ENCODE measurements around the gene MAP2K5.

MAP2K5 gene

DNA sequence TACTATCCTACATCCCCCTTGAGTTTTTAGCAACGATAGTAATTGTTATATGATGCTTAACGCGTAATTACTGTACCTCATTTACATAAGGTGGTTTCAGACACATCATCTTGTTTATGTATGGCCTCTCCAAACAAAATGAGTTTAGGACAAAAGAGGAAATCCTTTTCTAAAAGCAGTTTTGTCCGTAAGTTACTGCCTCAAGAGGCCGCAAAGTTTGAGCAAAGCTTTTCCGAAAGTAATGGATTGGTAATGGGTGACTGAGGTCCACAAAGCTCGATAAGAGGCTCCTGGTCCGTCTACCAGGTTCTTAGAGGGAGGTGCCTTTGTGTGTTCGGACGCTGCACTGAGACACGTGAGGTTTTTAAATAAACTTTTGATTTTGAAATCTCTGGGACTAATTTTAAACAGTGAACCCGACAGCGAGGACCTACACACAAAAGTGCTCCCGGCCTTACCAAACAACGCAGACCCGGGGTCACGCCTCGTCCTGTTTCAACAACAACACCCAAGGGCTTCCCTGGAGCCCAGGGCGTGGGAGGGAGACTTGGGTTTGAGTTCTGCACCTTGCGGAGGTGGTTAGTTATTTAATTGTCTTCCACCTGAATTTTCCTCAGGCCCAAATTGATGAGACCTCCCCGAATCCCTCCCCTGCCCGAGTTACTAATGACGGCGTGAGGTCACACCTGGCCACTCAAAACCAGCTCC, 22.0 kb upstream of the MAP2K5 start:
- no peak for TF ChIP-seq FOXM1 (IDR thresholded peaks at IDR 0.05; ENCODE audit: borderline replicate concordance, low read depth)
- TF ChIP-seq EGR1 (IDR thresholded peaks at IDR 0.05), result peak; percentile 60; the same call in 1 of the 2 replicates

DNA sequence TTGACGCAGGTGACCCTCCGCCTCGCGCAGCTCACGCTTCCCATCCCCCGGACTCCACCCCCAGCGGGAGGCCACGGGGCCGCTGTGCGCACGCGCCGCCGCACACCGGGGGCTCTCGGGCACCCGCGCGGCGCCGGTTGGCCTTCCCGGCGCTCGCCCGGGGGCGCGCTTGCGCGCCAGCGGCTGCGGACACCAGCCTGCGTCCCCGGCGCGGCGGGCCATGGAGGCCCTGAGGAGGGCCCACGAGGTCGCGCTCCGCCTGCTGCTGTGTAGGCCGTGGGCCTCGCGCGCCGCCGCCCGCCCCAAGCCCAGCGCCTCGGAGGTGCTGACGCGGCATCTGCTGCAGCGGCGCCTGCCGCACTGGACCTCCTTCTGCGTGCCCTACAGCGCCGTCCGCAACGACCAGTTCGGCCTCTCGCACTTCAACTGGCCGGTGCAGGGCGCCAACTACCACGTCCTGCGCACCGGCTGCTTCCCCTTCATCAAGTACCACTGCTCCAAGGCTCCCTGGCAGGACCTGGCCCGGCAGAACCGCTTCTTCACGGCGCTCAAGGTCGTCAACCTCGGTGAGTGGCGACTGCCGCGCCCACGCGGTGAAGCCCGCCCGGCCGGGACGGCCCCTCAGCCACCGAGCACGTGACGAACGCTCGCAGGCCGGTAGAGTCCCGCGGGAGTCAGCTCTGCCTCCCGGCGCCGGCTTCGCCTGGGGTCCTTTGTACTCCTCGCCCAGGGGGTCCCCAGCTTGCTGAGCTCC, 21.3 kb upstream of the MAP2K5 start, which contains the start of gene C15orf61:
C15orf61 (plus strand) TSS at position 103 of the 754 bp plus-strand sequence; CDS start at position 221, 118 bp downstream.
- TF ChIP-seq EP300 (IDR thresholded peaks at IDR 0.05; ENCODE audit: borderline replicate concordance) (0 out of 2 replicates have a peak, but pooled peaks have one; percentile 3), FOXM1 (IDR thresholded peaks at IDR 0.05; ENCODE audit: borderline replicate concordance, low read depth) (no peak), NFIC (IDR thresholded peaks at IDR 0.05) (no peak; the same call in 1 of the 2 replicates), RAD21 (IDR thresholded peaks at IDR 0.05; ENCODE audit: low read depth) (no peak), CREB1 (IDR thresholded peaks at IDR 0.05; ENCODE audit: low read depth) (no peak), EGR1 (IDR thresholded peaks at IDR 0.05) (no peak; the same call in none of the 2 replicates), ZBTB7A (IDR thresholded peaks at IDR 0.05; ENCODE audit: low read depth) (no peak; the same call in 1 of the 2 replicates), YY1 (IDR thresholded peaks at IDR 0.05; ENCODE audit: low read depth) (peak; percentile 60), CEBPB (IDR thresholded peaks at IDR 0.05) (no peak), USF1 (IDR thresholded peaks at IDR 0.05) (peak; percentile 92), TCF12 (IDR thresholded peaks at IDR 0.05; ENCODE audit: low read depth) (peak; percentile 61; the same call in 1 of the 2 replicates), MAX (IDR thresholded peaks at IDR 0.05) (peak; percentile 98), REST (IDR thresholded peaks at IDR 0.05; ENCODE audit: low read depth) (no peak), TAF1 (IDR thresholded peaks at IDR 0.05; ENCODE audit: low read depth) (peak; percentile 36; the same call in 1 of the 2 replicates), TEAD4 (IDR thresholded peaks at IDR 0.05) (no peak)

DNA sequence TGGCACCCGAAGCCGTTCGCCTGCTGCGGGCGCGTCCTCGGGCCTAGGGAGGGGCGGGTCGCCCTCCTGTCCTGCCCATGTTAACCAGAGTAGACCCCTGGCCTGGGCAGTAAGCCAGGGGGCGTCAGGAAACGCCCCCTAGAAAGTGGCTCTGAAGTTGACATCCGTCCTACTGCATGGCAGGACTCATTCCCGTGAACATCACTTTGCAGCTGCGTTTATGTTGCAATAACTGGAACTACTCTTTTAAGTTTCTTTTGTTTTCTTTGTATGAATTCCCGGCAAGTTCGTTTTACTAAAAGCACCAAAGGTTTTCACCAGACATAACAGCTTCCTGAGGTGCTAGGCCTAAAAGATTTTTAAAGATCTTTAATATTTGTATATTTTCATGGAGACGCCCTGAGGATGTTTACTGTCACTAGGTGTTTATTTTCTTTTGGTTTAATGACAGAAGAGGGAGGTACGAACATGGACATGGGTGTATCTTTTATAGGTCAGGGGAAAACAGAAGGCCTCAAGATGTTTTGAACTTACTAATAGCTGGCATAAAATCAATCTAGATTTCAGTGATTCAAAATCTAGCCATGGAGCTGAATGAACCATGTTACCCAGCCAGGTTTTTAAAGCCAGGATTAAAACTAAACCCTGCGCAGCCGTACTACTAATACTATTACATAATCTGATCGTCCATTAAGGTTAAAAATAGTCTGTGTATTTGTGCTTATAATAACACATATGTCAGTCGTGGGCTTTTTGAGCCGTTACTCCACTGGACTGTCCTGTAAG, 20.5 kb upstream of the MAP2K5 start:
- TF ChIP-seq ZBTB7A (IDR thresholded peaks at IDR 0.05; ENCODE audit: low read depth) (peak; percentile 93), CEBPB (IDR thresholded peaks at IDR 0.05) (peak; percentile 69; the same call in 1 of the 2 replicates), TAF1 (IDR thresholded peaks at IDR 0.05; ENCODE audit: low read depth) (no peak), EGR1 (IDR thresholded peaks at IDR 0.05) (no peak)

DNA sequence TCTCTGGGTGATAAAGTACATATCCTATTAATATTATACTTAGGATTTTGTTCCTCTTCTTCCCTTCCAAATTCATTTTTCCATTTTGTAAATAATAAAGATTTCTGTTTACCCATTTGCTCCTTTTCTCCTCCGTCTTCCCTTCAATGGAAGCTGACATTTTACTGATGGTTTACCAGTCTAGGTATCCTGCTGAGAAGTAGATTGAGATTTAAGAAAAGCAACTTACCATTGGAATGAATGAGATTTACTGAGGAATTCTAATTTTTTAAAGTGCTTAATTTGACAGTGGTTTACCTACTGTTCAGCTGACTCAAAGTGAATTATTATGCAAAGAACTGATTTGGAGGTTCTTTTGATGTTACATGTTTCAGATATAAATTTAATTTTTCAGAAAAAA, 19.2 kb upstream of the MAP2K5 start:
- no peak for TF ChIP-seq EGR1 (IDR thresholded peaks at IDR 0.05)
- TF ChIP-seq USF1 (IDR thresholded peaks at IDR 0.05), result no peak
- TF ChIP-seq MAX (IDR thresholded peaks at IDR 0.05), result no peak
- TF ChIP-seq REST (IDR thresholded peaks at IDR 0.05; ENCODE audit: low read depth), result no peak
- TF ChIP-seq FOXM1 (IDR thresholded peaks at IDR 0.05; ENCODE audit: borderline replicate concordance, low read depth), result no peak
- TF ChIP-seq NFIC (IDR thresholded peaks at IDR 0.05), result no peak
- no peak for TF ChIP-seq TAF1 (IDR thresholded peaks at IDR 0.05; ENCODE audit: low read depth)
- TF ChIP-seq ZBTB7A (IDR thresholded peaks at IDR 0.05; ENCODE audit: low read depth), result no peak
- no peak for TF ChIP-seq YY1 (IDR thresholded peaks at IDR 0.05; ENCODE audit: low read depth)
- no peak for TF ChIP-seq TCF12 (IDR thresholded peaks at IDR 0.05; ENCODE audit: low read depth)
- no peak for TF ChIP-seq RAD21 (IDR thresholded peaks at IDR 0.05; ENCODE audit: low read depth)
- no peak for TF ChIP-seq TEAD4 (IDR thresholded peaks at IDR 0.05)
- no peak for TF ChIP-seq EP300 (IDR thresholded peaks at IDR 0.05; ENCODE audit: borderline replicate concordance)

GRCh38 chr15:67524235-67524634, 18.3 kb upstream of the MAP2K5 start:
- TF ChIP-seq ZBTB7A (IDR thresholded peaks at IDR 0.05; ENCODE audit: low read depth), result no peak
- no peak for TF ChIP-seq RAD21 (IDR thresholded peaks at IDR 0.05; ENCODE audit: low read depth)
- TF ChIP-seq YY1 (IDR thresholded peaks at IDR 0.05; ENCODE audit: low read depth), result no peak
- no peak for TF ChIP-seq TEAD4 (IDR thresholded peaks at IDR 0.05)
- TF ChIP-seq CEBPB (IDR thresholded peaks at IDR 0.05), result no peak
- no peak for TF ChIP-seq EGR1 (IDR thresholded peaks at IDR 0.05)
- TF ChIP-seq CREB1 (IDR thresholded peaks at IDR 0.05; ENCODE audit: low read depth), result no peak
- no peak for TF ChIP-seq FOXM1 (IDR thresholded peaks at IDR 0.05; ENCODE audit: borderline replicate concordance, low read depth)
- no peak for TF ChIP-seq MAX (IDR thresholded peaks at IDR 0.05)
- TF ChIP-seq REST (IDR thresholded peaks at IDR 0.05; ENCODE audit: low read depth), result no peak
- TF ChIP-seq EP300 (IDR thresholded peaks at IDR 0.05; ENCODE audit: borderline replicate concordance), result no peak
- no peak for TF ChIP-seq TCF12 (IDR thresholded peaks at IDR 0.05; ENCODE audit: low read depth)
- no peak for TF ChIP-seq NFIC (IDR thresholded peaks at IDR 0.05)
- no peak for TF ChIP-seq USF1 (IDR thresholded peaks at IDR 0.05)
- no peak for TF ChIP-seq TAF1 (IDR thresholded peaks at IDR 0.05; ENCODE audit: low read depth)
